ENCODE data around the gene GALNTL6. TPM values are rescaled to one million over a fixed set of nuclear protein-coding genes. Genes with fewer than 3 reads are reported as not detected.
A peak's percentile ranks its signal among the peaks of the same experiment; 100 is the strongest.

GALNTL6 gene
- total RNA-seq, 1 donor from 2014 or later, result 0.61 TPM

- peaks cover 8% of the 10 kb centered on the region for H3K4me1 Mint-ChIP-seq (ENCODE audit: low read depth, unreplicated experiment)
- no peak overlapping the region for H3K27ac Mint-ChIP-seq (ENCODE audit: unreplicated experiment)
- Histone ChIP-seq H3K9me3 (ENCODE audit: insufficient read depth, low read depth, low read length) (no peaks in the 10 kb centered on the region), H4K20me1 (ENCODE audit: insufficient read depth, low read length) (no peaks in the 10 kb centered on the region), H3K4me1 (ENCODE audit: insufficient read depth, low read length) (peaks cover 3% of the 10 kb centered on the region), H2AFZ (ENCODE audit: low read depth, low read length) (no peak overlapping the region), H3K27me3 (ENCODE audit: insufficient read depth, low read length) (no peaks in the 10 kb centered on the region), H3K4me2 (ENCODE audit: low read length) (no peak overlapping the region), H3K27ac (ENCODE audit: low read depth, low read length) (no peak overlapping the region), H3K4me3 (ENCODE audit: insufficient read depth, low read depth, low read length) (no peak overlapping the region), H3K79me2 (ENCODE audit: insufficient read depth, low read length) (no peaks in the 10 kb centered on the region), H3K9ac (ENCODE audit: low read length) (no peak overlapping the region), H3K36me3 (ENCODE audit: insufficient read depth, low read length) (no peaks in the 10 kb centered on the region)
- TF ChIP-seq, protein P1, sequence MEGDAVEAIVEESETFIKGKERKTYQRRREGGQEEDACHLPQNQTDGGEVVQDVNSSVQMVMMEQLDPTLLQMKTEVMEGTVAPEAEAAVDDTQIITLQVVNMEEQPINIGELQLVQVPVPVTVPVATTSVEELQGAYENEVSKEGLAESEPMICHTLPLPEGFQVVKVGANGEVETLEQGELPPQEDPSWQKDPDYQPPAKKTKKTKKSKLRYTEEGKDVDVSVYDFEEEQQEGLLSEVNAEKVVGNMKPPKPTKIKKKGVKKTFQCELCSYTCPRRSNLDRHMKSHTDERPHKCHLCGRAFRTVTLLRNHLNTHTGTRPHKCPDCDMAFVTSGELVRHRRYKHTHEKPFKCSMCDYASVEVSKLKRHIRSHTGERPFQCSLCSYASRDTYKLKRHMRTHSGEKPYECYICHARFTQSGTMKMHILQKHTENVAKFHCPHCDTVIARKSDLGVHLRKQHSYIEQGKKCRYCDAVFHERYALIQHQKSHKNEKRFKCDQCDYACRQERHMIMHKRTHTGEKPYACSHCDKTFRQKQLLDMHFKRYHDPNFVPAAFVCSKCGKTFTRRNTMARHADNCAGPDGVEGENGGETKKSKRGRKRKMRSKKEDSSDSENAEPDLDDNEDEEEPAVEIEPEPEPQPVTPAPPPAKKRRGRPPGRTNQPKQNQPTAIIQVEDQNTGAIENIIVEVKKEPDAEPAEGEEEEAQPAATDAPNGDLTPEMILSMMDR (IDR thresholded peaks at IDR 0.05; ENCODE audit: insufficient read depth, low read depth, low read length), result no peak
- no peak for TF ChIP-seq EZH2 (IDR thresholded peaks at IDR 0.05; ENCODE audit: insufficient read depth, low read length)
- DNase-seq (ENCODE audit: low read depth) (peak; percentile 1), FAIRE-seq (no peak)
- no peaks in the 10 kb centered on the region for H3K36me3 Mint-ChIP-seq (ENCODE audit: low read depth, unreplicated experiment)
- H3K27me3 Mint-ChIP-seq (ENCODE audit: low read depth, unreplicated experiment), result no peaks in the 10 kb centered on the region
- no peak overlapping the region for H3K4me3 Mint-ChIP-seq (ENCODE audit: unreplicated experiment)
- no peaks in the 10 kb centered on the region for H3K9me3 Mint-ChIP-seq (ENCODE audit: unreplicated experiment)
Observed at GRCh38 chr4:172147687-172148086, 334.5 kb downstream of the GALNTL6 start.

DNA sequence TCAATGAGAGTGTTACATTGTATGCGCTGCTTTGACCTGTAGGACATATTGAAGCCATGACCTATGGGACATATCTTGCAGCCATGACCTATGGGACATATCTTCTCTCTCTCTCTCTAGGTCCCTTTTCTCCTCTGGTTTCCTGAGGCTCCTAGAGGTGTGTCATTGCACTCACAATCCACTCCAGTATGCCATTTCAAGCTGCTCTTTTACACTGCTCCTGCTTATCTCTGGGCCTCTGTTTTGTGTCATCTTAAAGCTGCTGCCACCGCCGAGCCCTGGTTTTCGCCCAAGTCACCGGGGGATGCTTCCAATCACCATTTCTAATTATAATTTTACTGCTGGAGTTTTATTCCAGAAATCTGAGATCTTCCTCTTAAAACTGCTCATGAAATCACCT is 336.1 kb downstream of the GALNTL6 start:
- H3K36me3 Mint-ChIP-seq (ENCODE audit: low read depth, unreplicated experiment), result no peaks in the 10 kb centered on the region
- H3K4me1 ChIP-seq (ENCODE audit: insufficient read depth, low read length), result no peaks in the 10 kb centered on the region
- no peaks in the 10 kb centered on the region for H4K20me1 ChIP-seq (ENCODE audit: insufficient read depth, low read length)
- H3K79me2 ChIP-seq (ENCODE audit: insufficient read depth, low read length), result no peaks in the 10 kb centered on the region
- no peaks in the 10 kb centered on the region for H3K4me1 Mint-ChIP-seq (ENCODE audit: low read depth, unreplicated experiment)
- no peaks in the 10 kb centered on the region for H3K9me3 ChIP-seq (ENCODE audit: insufficient read depth, low read depth, low read length)
- no peak overlapping the region for H3K4me3 Mint-ChIP-seq (ENCODE audit: unreplicated experiment)
- FAIRE-seq, result no peak
- no peaks in the 10 kb centered on the region for H3K9me3 Mint-ChIP-seq (ENCODE audit: unreplicated experiment)
- H2AFZ ChIP-seq (ENCODE audit: low read depth, low read length), result no peak overlapping the region
- H3K27me3 ChIP-seq (ENCODE audit: insufficient read depth, low read length), result no peaks in the 10 kb centered on the region
- no peak for TF ChIP-seq EZH2 (IDR thresholded peaks at IDR 0.05; ENCODE audit: insufficient read depth, low read length)
- TF ChIP-seq, protein P1 (IDR thresholded peaks at IDR 0.05; ENCODE audit: insufficient read depth, low read depth, low read length), result no peak
- no peak overlapping the region for H3K27ac ChIP-seq (ENCODE audit: low read depth, low read length)
- H3K27ac Mint-ChIP-seq (ENCODE audit: unreplicated experiment), result no peak overlapping the region
- H3K4me2 ChIP-seq (ENCODE audit: low read length), result no peak overlapping the region
- no peak for DNase-seq (ENCODE audit: low read depth)
- H3K4me3 ChIP-seq (ENCODE audit: insufficient read depth, low read depth, low read length), result no peak overlapping the region
- H3K9ac ChIP-seq (ENCODE audit: low read length), result no peak overlapping the region
- no peaks in the 10 kb centered on the region for H3K27me3 Mint-ChIP-seq (ENCODE audit: low read depth, unreplicated experiment)
- no peaks in the 10 kb centered on the region for H3K36me3 ChIP-seq (ENCODE audit: insufficient read depth, low read length)

GRCh38 chr4:172152284-172152683 is 339.1 kb downstream of the GALNTL6 start:
- Histone ChIP-seq H2AFZ (ENCODE audit: low read depth, low read length) (peak overlapping the region; percentile 5), H3K4me2 (ENCODE audit: low read length) (no peak overlapping the region), H3K4me3 (ENCODE audit: insufficient read depth, low read depth, low read length) (no peak overlapping the region), H3K9ac (ENCODE audit: low read length) (no peak overlapping the region), H3K36me3 (ENCODE audit: insufficient read depth, low read length) (no peaks in the 10 kb centered on the region), H3K27me3 (ENCODE audit: insufficient read depth, low read length) (no peaks in the 10 kb centered on the region), H3K9me3 (ENCODE audit: insufficient read depth, low read depth, low read length) (no peaks in the 10 kb centered on the region), H3K79me2 (ENCODE audit: insufficient read depth, low read length) (no peaks in the 10 kb centered on the region), H3K27ac (ENCODE audit: low read depth, low read length) (no peak overlapping the region), H4K20me1 (ENCODE audit: insufficient read depth, low read length) (no peaks in the 10 kb centered on the region), H3K4me1 (ENCODE audit: insufficient read depth, low read length) (no peaks in the 10 kb centered on the region)
- DNase-seq (ENCODE audit: low read depth) (no peak), FAIRE-seq (no peak)
- no peak for TF ChIP-seq EZH2 (IDR thresholded peaks at IDR 0.05; ENCODE audit: insufficient read depth, low read length)
- TF ChIP-seq, protein P1 (IDR thresholded peaks at IDR 0.05; ENCODE audit: insufficient read depth, low read depth, low read length), result no peak
- Mint-ChIP-seq H3K27me3 (ENCODE audit: low read depth, unreplicated experiment) (no peaks in the 10 kb centered on the region), H3K9me3 (ENCODE audit: unreplicated experiment) (no peaks in the 10 kb centered on the region), H3K4me3 (ENCODE audit: unreplicated experiment) (no peak overlapping the region), H3K27ac (ENCODE audit: unreplicated experiment) (no peak overlapping the region), H3K4me1 (ENCODE audit: low read depth, unreplicated experiment) (no peaks in the 10 kb centered on the region), H3K36me3 (ENCODE audit: low read depth, unreplicated experiment) (no peaks in the 10 kb centered on the region)
